ENCODE measurements around the gene IBTK.
"Not testable (repeated sequence)": the region's sequence is repeated elsewhere in the genome, so short reads cannot be mapped to it uniquely, and the experiment has no call there.

The IBTK gene

DNA sequence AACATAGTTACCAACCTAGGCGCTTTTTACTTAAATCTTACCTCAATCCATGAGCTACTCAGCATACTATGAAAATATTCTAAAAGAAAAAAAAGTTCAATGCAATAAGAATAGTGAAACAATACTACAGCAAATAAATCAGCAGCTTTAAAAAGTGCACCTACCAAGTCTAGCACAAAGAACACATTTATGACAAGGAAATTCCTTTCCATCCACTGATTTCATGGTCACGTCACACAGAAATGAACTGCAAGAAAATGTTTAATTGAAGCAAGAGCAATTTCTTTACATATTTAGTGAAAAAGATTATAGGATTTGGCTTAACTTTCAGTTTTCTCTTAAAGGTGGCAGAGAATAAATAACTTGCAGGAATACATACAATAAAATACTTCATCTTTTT is 36.2 kb downstream of the IBTK start:
- in situ Hi-C loops (cut with HindIII; ENCODE audit: low pct_ligation_motif_present, low sequenced_read_pairs) = no loop called here
- TF ChIP-seq, protein P1, sequence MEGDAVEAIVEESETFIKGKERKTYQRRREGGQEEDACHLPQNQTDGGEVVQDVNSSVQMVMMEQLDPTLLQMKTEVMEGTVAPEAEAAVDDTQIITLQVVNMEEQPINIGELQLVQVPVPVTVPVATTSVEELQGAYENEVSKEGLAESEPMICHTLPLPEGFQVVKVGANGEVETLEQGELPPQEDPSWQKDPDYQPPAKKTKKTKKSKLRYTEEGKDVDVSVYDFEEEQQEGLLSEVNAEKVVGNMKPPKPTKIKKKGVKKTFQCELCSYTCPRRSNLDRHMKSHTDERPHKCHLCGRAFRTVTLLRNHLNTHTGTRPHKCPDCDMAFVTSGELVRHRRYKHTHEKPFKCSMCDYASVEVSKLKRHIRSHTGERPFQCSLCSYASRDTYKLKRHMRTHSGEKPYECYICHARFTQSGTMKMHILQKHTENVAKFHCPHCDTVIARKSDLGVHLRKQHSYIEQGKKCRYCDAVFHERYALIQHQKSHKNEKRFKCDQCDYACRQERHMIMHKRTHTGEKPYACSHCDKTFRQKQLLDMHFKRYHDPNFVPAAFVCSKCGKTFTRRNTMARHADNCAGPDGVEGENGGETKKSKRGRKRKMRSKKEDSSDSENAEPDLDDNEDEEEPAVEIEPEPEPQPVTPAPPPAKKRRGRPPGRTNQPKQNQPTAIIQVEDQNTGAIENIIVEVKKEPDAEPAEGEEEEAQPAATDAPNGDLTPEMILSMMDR (IDR thresholded peaks at IDR 0.05; ENCODE audit: low read depth, low read length, missing control alignments) = no peak
- H3K36me3 ChIP-seq (replicated peaks) = peaks cover 29% of the 10 kb centered on the region

DNA sequence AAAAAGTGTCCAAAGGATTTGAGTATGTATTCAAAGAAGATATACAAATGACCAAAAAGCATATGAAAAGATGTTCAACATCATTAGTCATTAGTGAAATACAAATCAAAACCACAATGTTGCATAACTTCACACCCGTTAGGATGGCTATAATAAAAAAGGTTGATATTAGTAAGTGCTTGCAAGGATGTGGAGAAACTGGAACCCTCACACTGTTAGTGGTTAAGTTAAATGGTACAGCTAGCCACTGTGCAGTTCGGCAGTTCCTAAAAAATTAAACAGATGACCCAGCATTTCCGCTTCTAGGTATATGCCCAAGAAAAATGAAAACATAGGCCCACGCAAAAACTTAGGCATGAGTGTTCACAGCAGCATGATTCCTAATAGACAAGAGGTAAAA is 38.6 kb downstream of the IBTK start:
- Histone ChIP-seq H3K36me3 (replicated peaks) (peaks cover 25% of the 10 kb centered on the region), H3K27me3 (replicated peaks) (no peaks in the 10 kb centered on the region), H3K27ac (no peak overlapping the region), H3K4me3 (ENCODE audit: low read depth, low read length) (no peak overlapping the region)
- TF ChIP-seq, protein P1 (IDR thresholded peaks at IDR 0.05; ENCODE audit: low read depth, low read length, missing control alignments) = no peak
- no peak for DNase-seq
- in situ Hi-C loops (cut with HindIII; ENCODE audit: low pct_ligation_motif_present, low sequenced_read_pairs) = no loop called here

More for the DNA sequence above, 36.2 kb downstream of the IBTK start:
- DNase-seq = no peak
- H3K4me3 ChIP-seq (ENCODE audit: low read depth, low read length) = no peak overlapping the region
- H3K27ac ChIP-seq = no peak overlapping the region
- no peaks in the 10 kb centered on the region for H3K27me3 ChIP-seq (replicated peaks)

DNA sequence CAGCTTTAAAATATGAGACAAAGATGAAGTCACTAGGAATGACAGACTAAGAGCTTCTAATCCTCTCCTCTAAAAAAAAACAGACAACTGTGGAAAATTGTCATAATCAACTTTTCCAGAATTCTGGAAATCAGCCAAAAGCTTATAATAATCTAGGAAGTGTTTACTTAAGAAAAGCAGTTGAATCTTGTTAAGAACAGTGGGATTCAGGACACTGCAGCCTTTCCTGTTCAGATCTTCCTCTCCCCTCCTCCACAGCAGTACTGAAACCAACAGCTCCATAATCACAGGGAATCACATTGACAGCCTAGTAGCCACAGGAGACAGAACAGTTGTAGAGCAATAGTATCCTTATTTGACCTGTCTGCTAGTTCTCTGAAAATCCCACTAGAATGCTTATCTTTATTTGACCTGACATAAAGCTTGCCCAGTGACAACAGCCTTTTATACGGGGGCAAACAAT is 41.6 kb downstream of the IBTK start:
- TF ChIP-seq, protein P1 (IDR thresholded peaks at IDR 0.05; ENCODE audit: low read depth, low read length, missing control alignments) = no peak
- peaks cover 29% of the 10 kb centered on the region for H3K36me3 ChIP-seq (replicated peaks)
- peak; percentile 13 for DNase-seq
- no peak overlapping the region for H3K4me3 ChIP-seq (ENCODE audit: low read depth, low read length)
- in situ Hi-C loops (cut with HindIII; ENCODE audit: low pct_ligation_motif_present, low sequenced_read_pairs) = no loop called here
- H3K27me3 ChIP-seq (replicated peaks) = no peaks in the 10 kb centered on the region
- no peak overlapping the region for H3K27ac ChIP-seq

DNA sequence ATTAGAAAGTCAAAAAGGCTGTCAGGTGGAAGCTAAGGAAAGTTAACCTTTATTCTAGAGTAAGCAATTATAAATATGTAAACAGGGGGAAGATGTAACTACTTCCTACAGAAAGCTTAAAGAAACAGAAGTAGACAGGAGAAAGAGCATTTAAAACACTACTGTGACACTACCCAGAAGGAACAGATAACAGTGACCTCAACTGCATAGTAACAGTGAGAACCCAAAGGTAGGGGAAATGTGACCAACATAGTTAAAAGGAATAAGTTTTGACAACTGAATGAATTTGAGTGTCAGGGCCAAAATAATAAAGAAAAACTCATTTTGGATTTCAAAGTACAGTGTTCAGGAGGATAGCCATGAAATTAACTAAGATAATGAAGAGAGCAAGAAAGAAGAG is 43.5 kb downstream of the IBTK start:
- no peak for DNase-seq
- in situ Hi-C loops (cut with HindIII; ENCODE audit: low pct_ligation_motif_present, low sequenced_read_pairs) = no loop called here
- H3K27ac ChIP-seq = no peak overlapping the region
- no peaks in the 10 kb centered on the region for H3K27me3 ChIP-seq (replicated peaks)
- peaks cover 37% of the 10 kb centered on the region for H3K36me3 ChIP-seq (replicated peaks)
- H3K4me3 ChIP-seq (ENCODE audit: low read depth, low read length) = no peak overlapping the region
- TF ChIP-seq, protein P1 (IDR thresholded peaks at IDR 0.05; ENCODE audit: low read depth, low read length, missing control alignments) = no peak

DNA sequence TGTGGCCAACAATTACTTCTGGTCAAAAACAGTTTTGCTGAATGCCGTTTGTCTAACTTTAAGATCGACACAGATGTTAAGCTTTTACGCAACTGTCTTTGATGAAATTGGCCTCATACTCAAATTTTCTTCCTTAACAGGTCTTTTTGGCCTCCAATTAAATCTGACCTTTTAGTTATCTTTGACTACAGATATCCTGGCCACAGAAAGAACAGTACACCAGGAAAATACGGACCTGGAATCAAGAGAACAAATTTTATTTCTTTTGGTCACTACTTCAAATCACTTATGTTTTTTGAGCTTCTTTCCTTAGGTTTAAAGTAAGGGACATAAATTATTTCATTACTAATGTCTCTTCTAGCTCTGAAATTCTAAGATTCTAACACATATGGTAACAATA is 49.8 kb downstream of the IBTK start:
- H3K27ac ChIP-seq = no peak overlapping the region
- in situ Hi-C loops (cut with HindIII; ENCODE audit: low pct_ligation_motif_present, low sequenced_read_pairs) = no loop called here
- DNase-seq = no peak
- peaks cover 51% of the 10 kb centered on the region for H3K36me3 ChIP-seq (replicated peaks)
- H3K27me3 ChIP-seq (replicated peaks) = no peaks in the 10 kb centered on the region
- TF ChIP-seq, protein P1 (IDR thresholded peaks at IDR 0.05; ENCODE audit: low read depth, low read length, missing control alignments) = no peak
- no peak overlapping the region for H3K4me3 ChIP-seq (ENCODE audit: low read depth, low read length)

DNA sequence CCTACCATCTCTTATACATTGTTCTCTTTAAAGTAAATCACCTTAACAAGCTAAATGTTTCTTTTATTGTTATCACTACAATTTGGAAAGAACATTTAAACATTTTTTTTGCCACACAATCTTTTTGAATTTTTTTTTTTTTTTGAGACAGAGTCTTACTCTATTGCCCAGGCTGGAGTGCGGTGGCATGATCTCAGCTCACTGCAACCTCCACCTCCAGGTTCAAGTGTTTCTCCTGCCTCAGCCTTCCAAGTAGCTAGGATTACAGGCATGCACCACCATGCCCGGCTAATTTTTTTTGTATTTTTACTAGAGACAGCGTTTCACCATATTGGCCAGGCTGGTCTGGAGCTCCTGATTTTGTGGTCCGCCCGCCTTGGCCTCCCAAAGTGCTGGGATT is 50.3 kb downstream of the IBTK start:
- peaks cover 51% of the 10 kb centered on the region for H3K36me3 ChIP-seq (replicated peaks)
- DNase-seq; H3K27ac ChIP-seq; H3K4me3 ChIP-seq (ENCODE audit: low read depth, low read length); in situ Hi-C loops (cut with HindIII; ENCODE audit: low pct_ligation_motif_present, low sequenced_read_pairs); H3K27me3 ChIP-seq (replicated peaks): not testable (repeated sequence)

Measured in brain microvascular endothelial cell (primary cell).